ENCODE results near the gene PAH. TPM values are rescaled to one million over a fixed set of nuclear protein-coding genes. Genes with fewer than 3 reads are reported as not detected.

PAH gene
- total and polyA plus RNA-seq, 2 of the 8 experiments (the other 6 are each of a cell fraction or from before 2014, with no cell fraction given): 3.9 to 9.0 TPM

GRCh38 chr12:102948941-102949352 is 31.9 kb upstream of the PAH start:
- Histone ChIP-seq H3K79me1 (ENCODE audit: low read depth, low read length) (no peaks in the 10 kb centered on the region), H3K9ac (replicated peaks in 1 of 4; ENCODE audit: extremely low read depth in 1 of 4, low read depth in 3 of 4, low read length in 3 of 4) (no peak overlapping the region), H4K8ac (ENCODE audit: extremely low read depth, insufficient read depth, low read length) (no peak overlapping the region), H4K5ac (ENCODE audit: insufficient read length, low read depth, low read length) (no peak overlapping the region), H3K56ac (replicated peaks; ENCODE audit: insufficient read length, low read depth, low read length) (no peak overlapping the region), H2BK20ac (ENCODE audit: low read length) (no peak overlapping the region), H2AFZ (ENCODE audit: low read length) (no peak overlapping the region), H3K14ac (ENCODE audit: insufficient read length) (no peak overlapping the region), H4K91ac (replicated peaks; ENCODE audit: insufficient read length, low read length) (no peak overlapping the region), H3K9me3 (ENCODE audit: insufficient read depth in 2 of 2, low read depth in 1 of 2, low read length in 1 of 2) (no peaks in the 10 kb centered on the region), H2BK15ac (ENCODE audit: low read length) (no peak overlapping the region), H3K4me3 (ENCODE audit: extremely low read depth in 1 of 4, insufficient read depth in 2 of 4, low read depth in 3 of 4, low read length in 4 of 4) (no peak overlapping the region), H3K4me2 (ENCODE audit: insufficient read depth in 1 of 2, low read depth in 2 of 2, low read length in 2 of 2) (0 out of 4 replicates have a peak overlapping the region, but pooled peaks of 1 of the 2 experiments have one; percentile 34), H3K27me3 (replicated peaks in 1 of 4; ENCODE audit: control insufficient read depth in 3 of 4, extremely low read depth in 1 of 4, insufficient read depth in 3 of 4, low read length in 3 of 4) (peaks cover 42 to 54% (median 49%) of the 10 kb centered on the region in 4 experiments), H2AK5ac (ENCODE audit: low read depth, low read length) (no peak overlapping the region), H3K27ac (ENCODE audit: low read depth, low read length) (no peak overlapping the region), H3K23me2 (ENCODE audit: low read depth, low read length) (peaks cover 5% of the 10 kb centered on the region; the same call in 1 of the 2 replicates), H3K79me2 (ENCODE audit: control insufficient read depth in 1 of 2, insufficient read depth in 2 of 2, low read length in 2 of 2) (no peaks in the 10 kb centered on the region), H3K18ac (ENCODE audit: extremely low read depth, low read length) (no peak overlapping the region), H3K23ac (ENCODE audit: insufficient read length) (no peak overlapping the region), H2BK5ac (ENCODE audit: low read depth, low read length) (no peak overlapping the region), H4K20me1 (replicated peaks in 1 of 2; ENCODE audit: control insufficient read depth in 1 of 2, insufficient read depth in 2 of 2, low read length in 2 of 2) (peaks cover 0 to 4% of the 10 kb centered on the region in 2 experiments), H2BK120ac (replicated peaks; ENCODE audit: low read depth, low read length) (no peak overlapping the region), H3K4ac (replicated peaks; ENCODE audit: insufficient read length, low read depth, low read length) (no peak overlapping the region), H2BK12ac (ENCODE audit: low read depth, low read length) (no peak overlapping the region), H3K36me3 (ENCODE audit: control insufficient read depth in 2 of 4, insufficient read depth in 4 of 4, low read length in 3 of 4) (no peaks in the 10 kb centered on the region), H3K4me1 (replicated peaks in 1 of 4; ENCODE audit: control insufficient read depth in 3 of 4, insufficient read depth in 4 of 4, low read length in 3 of 4) (peaks cover 5 to 14% (median 6%) of the 10 kb centered on the region in 4 experiments)
- DNase-seq (ENCODE audit: low read depth in 1 of 2, low spot score in 2 of 2): peak in 1 of 2 experiments; percentile 94
- ChIA-PET CTCF (ENCODE audit: partially characterized antibody) (interaction anchor here (0.6 to 5.2 kb wide), 35 partner anchors 9 to 684 kb away, joined by 3 to 85 read pairs (median 4); no protein-coding TSS in a partner anchor), POLR2A (ENCODE audit: partially characterized antibody) (interaction anchor here (0.8 kb wide), 1 partner anchor 10 kb away, joined by 3 read pairs; no protein-coding TSS in a partner anchor)
- peak; percentile 81 for FAIRE-seq
- 4% methylated on average over 11 of the region's 11 CpGs; no CpG with 5 or more reads in 1 of the 2 experiments for WGBS, 2 experiments (ENCODE audit: extremely low coverage in 1 of 2, insufficient coverage in 1 of 2, insufficient read length in 1 of 2, insufficient replicate concordance in 2 of 2, low coverage in 1 of 2, low lambda C conversion rate in 2 of 2, missing lambda C conversion rate in 1 of 2)
- TF ChIP-seq GTF2F1 (IDR thresholded peaks at IDR 0.05; ENCODE audit: borderline replicate concordance, low read depth, low read length): no peak
- TF ChIP-seq SIX5 (IDR thresholded peaks at IDR 0.05; ENCODE audit: low read depth, low read length): no peak
- TF ChIP-seq ATF2 (IDR thresholded peaks at IDR 0.05; ENCODE audit: low read length): 0 out of 2 replicates have a peak, but pooled peaks have one; percentile 40
- TF ChIP-seq EGR1 (IDR thresholded peaks at IDR 0.05; ENCODE audit: borderline replicate concordance, low read depth, low read length): no peak
- TF ChIP-seq RXRA (IDR thresholded peaks at IDR 0.05; ENCODE audit: insufficient read depth, low read depth, low read length): no peak
- TF ChIP-seq RAD21 (IDR thresholded peaks at IDR 0.05 in 1 of 2, conservative IDR thresholded peaks at IDR 0.05 in 1 of 2; ENCODE audit: low read depth in 2 of 2, low read length in 2 of 2): peak; percentile 95
- TF ChIP-seq BACH1 (IDR thresholded peaks at IDR 0.05; ENCODE audit: low read length): no peak
- TF ChIP-seq CHD1 (IDR thresholded peaks at IDR 0.05; ENCODE audit: low read depth, low read length): no peak
- peak; percentile 83 to 91 (median 84) for TF ChIP-seq CTCF (IDR thresholded peaks at IDR 0.05; ENCODE audit: control extremely low read depth in 1 of 3, insufficient read depth in 1 of 3, low read depth in 1 of 3, low read length in 3 of 3)

Measured in H1 (cell line).